Upper lobe of right lung (tissue), 1 donor: ENCODE measurements around the gene GPANK1. TPM values are rescaled to one million over a fixed set of nuclear protein-coding genes. Genes with fewer than 3 reads are reported as not detected.

ENCODE experiments used
- ATAC-seq: fragments of 200-7000 bp; cut with Tn5 transposase; one replicate; pipeline ENCODE4 v1.9.1; 2020; ENCODE audit warnings: mild to moderate bottlenecking, moderate library complexity
- DNase-seq: peaks from one replicate; pipeline ENCODE4 v3.0.0-alpha.2; 2020
- H3K27ac ChIP-seq: fragments of 200-600 bp; one replicate; pipeline ENCODE4 v1.8.0; 2022
- H3K27me3 ChIP-seq: fragments of 200-600 bp; one replicate; pipeline ENCODE4 v1.8.0; 2022; ENCODE audit warnings: mild to moderate bottlenecking
- H3K36me3 ChIP-seq: fragments of 200-600 bp; one replicate; pipeline ENCODE4 v1.8.0; 2022
- H3K4me1 ChIP-seq: fragments of 200-600 bp; one replicate; pipeline ENCODE4 v1.8.0; 2022
- H3K4me3 ChIP-seq: fragments of 200-600 bp; one replicate; pipeline ENCODE4 v1.8.0; 2022; ENCODE audit warnings: mild to moderate bottlenecking
- H3K9me3 ChIP-seq: fragments of 200-600 bp; one replicate; pipeline ENCODE4 v1.8.0; 2022
- intact Hi-C: fragments of 100-400 bp; cut with DNase I; formaldehyde crosslinking; loops from one replicate; pipeline ENCODE4 v1.11.0; 2022
- total RNA-seq: library from RNA; stranded (reverse); fragmentation: NEBNext Ultra II Directional; extraction: Animal tissue kit (Norgen Biotek cat#: 25700); gene quantifications from one replicate; pipeline ENCODE4 v1.2.1, GENCODE V29; 2021
- TF ChIP-seq, protein P1 (sequence below): fragments of 200-600 bp; IDR thresholded peaks from one replicate; pipeline ENCODE4 v1.8.0; 2022; ENCODE audit warnings: antibody characterized with exemption
- donor health status: DM: no; HTN: yes; CAD: no; lungs with severe emphysema.

Gene GPANK1
- total RNA-seq, 1 donor from 2014 or later: 13.9 TPM

GRCh38 chr6:31654574-31655348 lies 10.0 kb downstream of the GPANK1 start:
- DNase-seq: no peak
- Histone ChIP-seq H3K9me3 (no peaks in the 10 kb centered on the region), H3K4me3 (no peak overlapping the region), H3K4me1 (peaks cover 38% of the 10 kb centered on the region), H3K27me3 (no peaks in the 10 kb centered on the region), H3K36me3 (peaks cover 29% of the 10 kb centered on the region), H3K27ac (no peak overlapping the region)
- intact Hi-C loops: no loop called here
- TF ChIP-seq, protein P1, sequence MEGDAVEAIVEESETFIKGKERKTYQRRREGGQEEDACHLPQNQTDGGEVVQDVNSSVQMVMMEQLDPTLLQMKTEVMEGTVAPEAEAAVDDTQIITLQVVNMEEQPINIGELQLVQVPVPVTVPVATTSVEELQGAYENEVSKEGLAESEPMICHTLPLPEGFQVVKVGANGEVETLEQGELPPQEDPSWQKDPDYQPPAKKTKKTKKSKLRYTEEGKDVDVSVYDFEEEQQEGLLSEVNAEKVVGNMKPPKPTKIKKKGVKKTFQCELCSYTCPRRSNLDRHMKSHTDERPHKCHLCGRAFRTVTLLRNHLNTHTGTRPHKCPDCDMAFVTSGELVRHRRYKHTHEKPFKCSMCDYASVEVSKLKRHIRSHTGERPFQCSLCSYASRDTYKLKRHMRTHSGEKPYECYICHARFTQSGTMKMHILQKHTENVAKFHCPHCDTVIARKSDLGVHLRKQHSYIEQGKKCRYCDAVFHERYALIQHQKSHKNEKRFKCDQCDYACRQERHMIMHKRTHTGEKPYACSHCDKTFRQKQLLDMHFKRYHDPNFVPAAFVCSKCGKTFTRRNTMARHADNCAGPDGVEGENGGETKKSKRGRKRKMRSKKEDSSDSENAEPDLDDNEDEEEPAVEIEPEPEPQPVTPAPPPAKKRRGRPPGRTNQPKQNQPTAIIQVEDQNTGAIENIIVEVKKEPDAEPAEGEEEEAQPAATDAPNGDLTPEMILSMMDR: no peak
- no peak for ATAC-seq

DNA sequence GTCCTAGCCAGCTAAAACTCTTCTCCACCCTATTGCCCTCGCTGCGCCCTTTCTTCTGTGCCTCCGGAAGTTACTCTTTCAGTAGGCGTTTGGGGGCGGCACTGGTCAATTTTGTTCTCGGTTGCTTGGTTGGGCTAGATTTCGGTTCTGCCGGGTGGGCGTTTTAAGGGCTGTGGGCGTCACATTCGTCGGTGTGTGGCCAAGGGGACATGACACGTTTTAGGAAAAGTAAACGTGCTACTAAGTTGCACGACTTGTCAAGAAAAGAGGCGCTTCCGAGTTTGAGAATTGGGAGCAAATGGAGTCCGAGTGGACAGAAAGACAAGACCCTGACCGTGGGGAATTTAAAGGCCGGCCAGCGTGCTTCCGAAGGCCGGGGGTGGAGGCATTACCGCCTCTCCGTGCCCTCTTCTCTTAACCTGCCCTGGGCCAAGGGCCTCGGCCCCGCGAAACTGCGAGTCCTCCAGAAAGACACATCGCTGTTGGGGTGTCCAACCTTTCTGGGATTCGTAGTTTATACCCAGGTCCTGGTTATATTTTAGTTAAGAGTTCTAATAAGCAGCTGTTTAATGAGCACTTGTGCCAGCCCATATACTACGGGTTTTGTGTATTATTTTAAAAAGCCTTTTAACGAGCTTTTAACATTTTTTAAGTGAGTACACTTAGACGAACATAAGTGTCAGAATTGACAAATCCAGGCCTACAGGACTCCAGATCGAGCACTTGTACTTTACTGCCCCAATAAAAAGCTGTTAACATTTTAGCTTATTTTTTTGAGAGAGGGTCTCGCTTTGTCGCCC lies 11.7 kb downstream of the GPANK1 start:
- DNase-seq: peak; percentile 90
- Histone ChIP-seq H3K36me3 (peaks cover 44% of the 10 kb centered on the region), H3K27ac (peak overlapping the region; percentile 96), H3K9me3 (no peaks in the 10 kb centered on the region), H3K4me3 (peak overlapping the region; percentile 76), H3K27me3 (no peaks in the 10 kb centered on the region), H3K4me1 (peaks cover 22% of the 10 kb centered on the region)
- intact Hi-C loops: no loop called here
- TF ChIP-seq, protein P1: peak; percentile 18
- ATAC-seq: peak; percentile 78

DNA sequence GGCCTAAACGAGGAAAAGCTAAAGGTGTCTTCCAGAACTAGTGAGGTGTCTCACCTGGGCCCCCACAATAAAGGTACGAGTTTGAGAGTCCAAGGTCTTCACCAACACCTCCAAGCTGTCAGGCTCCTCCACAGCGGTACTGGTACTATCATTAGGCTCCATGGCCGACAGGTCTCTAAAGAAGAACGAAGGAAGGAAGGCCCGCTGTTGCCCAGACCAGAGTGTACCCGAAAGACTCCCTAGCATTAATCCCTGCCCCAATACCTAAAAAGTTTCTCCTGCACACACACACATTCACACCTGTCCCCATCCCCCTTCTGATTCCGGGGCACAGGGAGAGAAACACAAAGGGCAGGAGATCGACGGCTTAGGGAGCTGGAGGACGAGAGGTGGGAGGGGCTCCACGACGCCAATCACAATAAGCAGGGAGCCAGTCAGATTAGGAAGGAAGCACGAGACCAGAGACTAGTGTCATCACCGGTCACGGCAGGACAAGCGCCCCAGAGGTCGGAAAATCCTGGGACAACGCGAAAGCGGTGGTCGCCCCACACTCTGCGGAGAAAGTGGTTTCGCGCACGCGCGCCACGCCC lies 13.1 kb downstream of the GPANK1 start:
- peak; percentile 78 for ATAC-seq
- no peaks in the 10 kb centered on the region for H3K9me3 ChIP-seq
- TF ChIP-seq, protein P1: no peak
- peak overlapping the region; percentile 76 for H3K4me3 ChIP-seq
- DNase-seq: no peak
- H3K27me3 ChIP-seq: no peaks in the 10 kb centered on the region
- intact Hi-C loops: no loop called here
- peak overlapping the region; percentile 96 for H3K27ac ChIP-seq
- H3K4me1 ChIP-seq: peaks cover 12% of the 10 kb centered on the region
- peaks cover 45% of the 10 kb centered on the region for H3K36me3 ChIP-seq

GRCh38 chr6:31645325-31645724 lies 19.5 kb downstream of the GPANK1 start:
- ATAC-seq (no peak), DNase-seq (no peak)
- H3K27me3 ChIP-seq: no peaks in the 10 kb centered on the region
- intact Hi-C loops: no loop called here
- no peak overlapping the region for H3K27ac ChIP-seq
- TF ChIP-seq, protein P1: no peak
- H3K9me3 ChIP-seq: no peaks in the 10 kb centered on the region
- peaks cover 99% of the 10 kb centered on the region for H3K36me3 ChIP-seq
- H3K4me3 ChIP-seq: no peak overlapping the region
- H3K4me1 ChIP-seq: no peaks in the 10 kb centered on the region

DNA sequence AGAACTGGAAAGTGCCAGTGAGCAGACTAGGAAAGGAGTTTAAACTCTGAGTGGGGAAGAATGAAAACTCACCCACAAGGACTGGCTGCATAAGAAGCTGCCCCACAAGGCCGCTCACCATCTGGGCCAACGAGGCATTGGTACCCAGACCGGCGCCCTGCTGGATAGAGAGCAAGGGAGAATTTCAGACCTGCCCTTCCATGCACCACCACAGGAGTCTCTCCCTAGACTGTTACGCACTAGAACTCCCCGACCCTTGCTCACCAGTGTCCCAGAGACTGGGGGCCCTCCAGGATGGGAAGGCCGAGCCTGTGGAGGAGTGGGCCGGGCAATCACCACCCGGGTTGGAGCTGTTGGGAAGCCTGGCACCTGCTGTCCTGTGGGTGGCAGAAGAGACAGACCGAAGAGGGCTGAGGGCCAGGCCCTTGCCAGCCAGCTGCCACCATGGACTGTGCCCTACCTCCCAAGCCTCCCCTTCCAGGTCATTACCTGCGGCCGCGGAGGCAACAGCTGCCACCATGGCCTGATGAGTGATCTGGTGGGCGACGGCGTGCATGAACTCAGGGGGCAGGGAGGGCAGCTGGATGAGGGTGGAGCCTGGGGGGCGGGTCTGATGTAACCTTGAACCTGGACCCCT lies 20.9 kb downstream of the GPANK1 start:
- Histone ChIP-seq H3K27ac (no peak overlapping the region), H3K4me3 (no peak overlapping the region), H3K27me3 (no peaks in the 10 kb centered on the region), H3K36me3 (peaks cover 100% of the 10 kb centered on the region), H3K9me3 (no peaks in the 10 kb centered on the region), H3K4me1 (no peaks in the 10 kb centered on the region)
- intact Hi-C loops: no loop called here
- TF ChIP-seq, protein P1: no peak
- DNase-seq (no peak), ATAC-seq (no peak)
